H9 (cell line): ENCODE measurements around the gene CD80. TPM values are rescaled to one million over a fixed set of nuclear protein-coding genes. Genes with fewer than 3 reads are reported as not detected.

Experiments used
- DNase-seq: peaks from one replicate; pipeline ENCODE4 v3.0.0-alpha.2; 2017
- H2AFZ ChIP-seq: one replicate; pipeline ENCODE4 v1.6.1; 2013; ENCODE audit warnings: mild to moderate bottlenecking, low read length, control low read depth, moderate library complexity
- H2AK5ac ChIP-seq: 2 replicates; pipeline ENCODE4 v1.6.1; 2013; ENCODE audit warnings: low read length, control low read depth, mixed read lengths; ENCODE audit not compliant: insufficient read length
- H2BK120ac ChIP-seq: one replicate; pipeline ENCODE4 v1.6.1; 2013; ENCODE audit warnings: low read depth, mild to moderate bottlenecking, low read length, control low read depth, inconsistent platforms; ENCODE audit not compliant: poor library complexity, severe bottlenecking
- H2BK12ac ChIP-seq: 2 replicates; pipeline ENCODE4 v1.6.1; 2013; ENCODE audit warnings: low read length, control low read depth, mixed read lengths, low read depth; ENCODE audit not compliant: insufficient read length
- H2BK15ac ChIP-seq: 2 replicates; pipeline ENCODE4 v1.6.1; 2013; ENCODE audit warnings: low read depth, low read length, control low read depth
- H2BK20ac ChIP-seq: one replicate; pipeline ENCODE4 v1.6.1; 2013; ENCODE audit warnings: low read depth, mild to moderate bottlenecking, low read length, control low read depth, inconsistent platforms; ENCODE audit not compliant: poor library complexity, severe bottlenecking
- H2BK5ac ChIP-seq: 2 replicates; pipeline ENCODE4 v1.6.1; 2013; ENCODE audit warnings: low read length, control low read depth, mixed read lengths; ENCODE audit not compliant: insufficient read length
- H3K14ac ChIP-seq: 2 replicates; pipeline ENCODE4 v1.6.1; 2013; ENCODE audit warnings: low read length, control low read depth; ENCODE audit not compliant: insufficient read depth
- H3K18ac ChIP-seq: 2 replicates; pipeline ENCODE4 v1.6.1; 2013; ENCODE audit warnings: low read depth, mild to moderate bottlenecking, mixed read lengths, low read length, control low read depth; ENCODE audit not compliant: insufficient read length
- H3K23ac ChIP-seq: 2 replicates; pipeline ENCODE4 v1.6.1; 2013; ENCODE audit warnings: low read length, control low read depth, mixed read lengths, low read depth; ENCODE audit not compliant: insufficient read length
- H3K23me2 ChIP-seq: 2 replicates; pipeline ENCODE4 v1.6.1; 2013; ENCODE audit warnings: low read depth, mild to moderate bottlenecking, mixed read lengths, low read length, control low read depth; ENCODE audit not compliant: insufficient read length, poor library complexity, severe bottlenecking
- H3K27ac ChIP-seq: 2 replicates; pipeline ENCODE4 v1.5.1; 2013; ENCODE audit warnings: low read length, control low read depth, mixed read lengths, low read depth; ENCODE audit not compliant: insufficient read length
- H3K27me3 ChIP-seq: 2 replicates; pipeline ENCODE4 v1.6.1; 2013; ENCODE audit warnings: low read length, control low read depth, inconsistent platforms; ENCODE audit not compliant: insufficient read depth
- H3K4ac ChIP-seq: 2 replicates; pipeline ENCODE4 v1.6.1; 2013; ENCODE audit warnings: low read depth, mild to moderate bottlenecking, control low read depth, inconsistent platforms, low read length, moderate library complexity
- H3K4me1 ChIP-seq: 2 replicates; pipeline ENCODE4 v1.6.1; 2013; ENCODE audit warnings: low read length, control low read depth, inconsistent platforms; ENCODE audit not compliant: insufficient read depth
- H3K4me2 ChIP-seq: 2 replicates; pipeline ENCODE4 v1.6.1; 2013; ENCODE audit warnings: low read length, control low read depth, mixed read lengths; ENCODE audit not compliant: insufficient read length, insufficient read depth
- H3K56ac ChIP-seq: 2 replicates; pipeline ENCODE4 v1.6.1; 2013; ENCODE audit warnings: low read depth, mild to moderate bottlenecking, mixed read lengths, low read length, control low read depth; ENCODE audit not compliant: insufficient read length
- H3K79me1 ChIP-seq: 2 replicates; pipeline ENCODE4 v1.6.1; 2013; ENCODE audit warnings: low read depth, mild to moderate bottlenecking, moderate library complexity, low read length, control low read depth, inconsistent platforms; ENCODE audit not compliant: insufficient read depth, poor library complexity, severe bottlenecking
- H3K79me2 ChIP-seq: 2 replicates; pipeline ENCODE4 v1.6.1; 2013; ENCODE audit warnings: low read length, control low read depth, inconsistent platforms; ENCODE audit not compliant: insufficient read depth
- H3K9ac ChIP-seq: 2 replicates; pipeline ENCODE4 v1.6.1; 2013; ENCODE audit warnings: low read length, control low read depth, mixed read lengths; ENCODE audit not compliant: insufficient read length; ENCODE audit errors: extremely low read depth
- H3K9me3 ChIP-seq: one replicate; pipeline ENCODE4 v1.6.1; 2013; ENCODE audit warnings: low read depth, low read length, inconsistent platforms; ENCODE audit not compliant: control insufficient read depth
- H3T11ph ChIP-seq: one replicate; pipeline ENCODE4 v1.6.1; 2013; ENCODE audit warnings: mild to moderate bottlenecking, low read length, control low read depth, inconsistent platforms
- H4K20me1 ChIP-seq: one replicate; pipeline ENCODE4 v1.6.1; 2013; ENCODE audit not compliant: control insufficient read depth, insufficient read length, insufficient read depth
- H4K5ac ChIP-seq: 2 replicates; pipeline ENCODE4 v1.6.1; 2013; ENCODE audit warnings: low read depth, mild to moderate bottlenecking, mixed read lengths, low read length, control low read depth; ENCODE audit not compliant: insufficient read length
- H4K8ac ChIP-seq: replicated peaks from 2 replicates; pipeline ENCODE4 v1.6.1; 2013; ENCODE audit warnings: low read length, control low read depth, mixed read lengths, low read depth; ENCODE audit not compliant: insufficient read length
- H4K91ac ChIP-seq: 2 replicates; pipeline ENCODE4 v1.6.1; 2013; ENCODE audit warnings: low read depth, mild to moderate bottlenecking, moderate library complexity, mixed read lengths, low read length, control low read depth; ENCODE audit not compliant: insufficient read length
- H3K27ac Mint-ChIP-seq, 3 experiments: 2 replicates in 2 of 3; 3 replicates in 1 of 3; pipeline ENCODE4 v1.8.0; 2020 to 2021; ENCODE audit warnings: mixed read lengths in 3 of 3, mild to moderate bottlenecking in 1 of 3, moderate library complexity in 1 of 3
- H3K27me3 Mint-ChIP-seq: 2 replicates; pipeline ENCODE4 v1.8.0; 2021; ENCODE audit warnings: low read depth, mild to moderate bottlenecking, moderate library complexity, mixed read lengths
- H3K36me3 Mint-ChIP-seq, 3 experiments: 2 replicates in 2 of 3; 3 replicates in 1 of 3; pipeline ENCODE4 v1.8.0; 2020 to 2021; ENCODE audit warnings: low read depth in 3 of 3, mixed read lengths in 3 of 3; ENCODE audit not compliant: insufficient read depth in 1 of 3
- H3K4me1 Mint-ChIP-seq, 2 experiments: 2 replicates each; pipeline ENCODE4 v1.8.0; 2020; ENCODE audit warnings: mixed read lengths in 2 of 2
- H3K4me3 Mint-ChIP-seq, 2 experiments: 2 replicates in 1 of 2; 3 replicates in 1 of 2; pipeline ENCODE4 v1.8.0; 2020 to 2021; ENCODE audit warnings: mild to moderate bottlenecking in 2 of 2, mixed read lengths in 2 of 2, moderate library complexity in 1 of 2
- H3K9me3 Mint-ChIP-seq, 2 experiments: 2 replicates in 1 of 2; 3 replicates in 1 of 2; pipeline ENCODE4 v1.8.0; 2020; ENCODE audit warnings: mild to moderate bottlenecking in 2 of 2, mixed read lengths in 2 of 2, moderate library complexity in 1 of 2
- WGBS: extraction: QIAGEN DNeasy Blood & Tissue Kit; methylation state at CpG from one replicate; pipeline ENCODE4 v1.1.7; 2013; ENCODE audit warnings: missing lambda C conversion rate, low lambda C conversion rate, mixed read lengths; ENCODE audit not compliant: insufficient read length; ENCODE audit errors: extremely low coverage; 5-methylcytosine and 5-hydroxymethylcytosine counted together
- total RNA-seq: library from RNA; stranded (reverse); gene quantifications from 2 replicates; pipeline ENCODE4 v1.2.1, GENCODE V29; 2021
- TF ChIP-seq, protein P1 (sequence below): fragments of 200-600 bp; sonication (generic); conservative IDR thresholded peaks from 3 replicates; pipeline ENCODE4 v1.8.0; 2021; ENCODE audit warnings: antibody characterized with exemption, mild to moderate bottlenecking

The CD80 gene
- total RNA-seq, 1 experiment from 2014 or later = not detected

GRCh38 chr3:119547227-119547626 lies 12.2 kb downstream of the CD80 start:
- H3K27ac ChIP-seq = no peak overlapping the region
- H4K91ac ChIP-seq = no peak overlapping the region
- H2BK120ac ChIP-seq = no peak overlapping the region
- H2BK15ac ChIP-seq = no peak overlapping the region
- Mint-ChIP-seq H3K36me3 (no peaks in the 10 kb centered on the region), H3K4me3 (no peak overlapping the region), H3K27ac (no peak overlapping the region), H3K9me3 (no peaks in the 10 kb centered on the region), H3K4me1 (peaks cover 3 to 10% of the 10 kb centered on the region in 2 experiments; a peak in 2 of 4 replicates), H3K27me3 (no peaks in the 10 kb centered on the region)
- no peak overlapping the region for H3K14ac ChIP-seq
- no peak overlapping the region for H4K5ac ChIP-seq
- no peak for DNase-seq
- H4K20me1 ChIP-seq = no peaks in the 10 kb centered on the region
- H2BK20ac ChIP-seq = no peak overlapping the region
- no peak overlapping the region for H2BK5ac ChIP-seq
- no peak overlapping the region for H3K4me2 ChIP-seq
- no peak overlapping the region for H3K9ac ChIP-seq
- H2AFZ ChIP-seq = no peak overlapping the region
- no CpG with 5 or more reads among the region's 1 CpG for WGBS
- TF ChIP-seq, protein P1, sequence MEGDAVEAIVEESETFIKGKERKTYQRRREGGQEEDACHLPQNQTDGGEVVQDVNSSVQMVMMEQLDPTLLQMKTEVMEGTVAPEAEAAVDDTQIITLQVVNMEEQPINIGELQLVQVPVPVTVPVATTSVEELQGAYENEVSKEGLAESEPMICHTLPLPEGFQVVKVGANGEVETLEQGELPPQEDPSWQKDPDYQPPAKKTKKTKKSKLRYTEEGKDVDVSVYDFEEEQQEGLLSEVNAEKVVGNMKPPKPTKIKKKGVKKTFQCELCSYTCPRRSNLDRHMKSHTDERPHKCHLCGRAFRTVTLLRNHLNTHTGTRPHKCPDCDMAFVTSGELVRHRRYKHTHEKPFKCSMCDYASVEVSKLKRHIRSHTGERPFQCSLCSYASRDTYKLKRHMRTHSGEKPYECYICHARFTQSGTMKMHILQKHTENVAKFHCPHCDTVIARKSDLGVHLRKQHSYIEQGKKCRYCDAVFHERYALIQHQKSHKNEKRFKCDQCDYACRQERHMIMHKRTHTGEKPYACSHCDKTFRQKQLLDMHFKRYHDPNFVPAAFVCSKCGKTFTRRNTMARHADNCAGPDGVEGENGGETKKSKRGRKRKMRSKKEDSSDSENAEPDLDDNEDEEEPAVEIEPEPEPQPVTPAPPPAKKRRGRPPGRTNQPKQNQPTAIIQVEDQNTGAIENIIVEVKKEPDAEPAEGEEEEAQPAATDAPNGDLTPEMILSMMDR = no peak
- H4K8ac ChIP-seq = no peak overlapping the region
- H3K79me1 ChIP-seq = no peaks in the 10 kb centered on the region
- no peaks in the 10 kb centered on the region for H3K79me2 ChIP-seq
- H3K23me2 ChIP-seq = no peaks in the 10 kb centered on the region
- no peak overlapping the region for H3K4ac ChIP-seq
- no peak overlapping the region for H3K56ac ChIP-seq
- no peaks in the 10 kb centered on the region for H3K4me1 ChIP-seq
- no peaks in the 10 kb centered on the region for H3K9me3 ChIP-seq
- H2BK12ac ChIP-seq = no peak overlapping the region
- H2AK5ac ChIP-seq = no peak overlapping the region
- H3K27me3 ChIP-seq = no peaks in the 10 kb centered on the region
- no peak overlapping the region for H3K23ac ChIP-seq
- no peak overlapping the region for H3T11ph ChIP-seq
- no peak overlapping the region for H3K18ac ChIP-seq
